NCI-H774 (cell line): ENCODE measurements around the gene SYNJ2.

Experiments used
- DNase-seq: peaks from one replicate; lab custom pipeline; 2025; lab: John Stamatoyannopoulos, UW

SYNJ2 gene

DNA sequence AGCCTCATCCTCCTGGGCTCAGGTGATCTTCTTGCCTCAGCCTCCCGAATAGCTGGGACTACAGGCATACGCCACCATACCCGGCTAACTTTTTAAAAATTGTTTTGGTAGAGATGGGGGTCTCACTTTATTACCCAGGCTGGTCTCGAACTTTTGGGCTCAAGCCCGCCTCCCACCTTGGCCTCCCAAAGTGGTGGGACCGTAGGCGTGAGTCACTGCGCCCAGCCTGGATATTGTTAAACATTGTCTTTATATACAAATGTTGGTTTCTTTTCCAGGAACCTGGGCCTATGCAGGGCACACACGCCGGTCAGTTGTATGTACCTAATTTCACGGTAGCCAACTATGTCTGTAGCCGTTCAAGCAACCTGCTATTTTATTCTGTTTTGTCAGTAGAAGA, 60.1 kb downstream of the SYNJ2 start:
- DNase-seq = no peak

DNA sequence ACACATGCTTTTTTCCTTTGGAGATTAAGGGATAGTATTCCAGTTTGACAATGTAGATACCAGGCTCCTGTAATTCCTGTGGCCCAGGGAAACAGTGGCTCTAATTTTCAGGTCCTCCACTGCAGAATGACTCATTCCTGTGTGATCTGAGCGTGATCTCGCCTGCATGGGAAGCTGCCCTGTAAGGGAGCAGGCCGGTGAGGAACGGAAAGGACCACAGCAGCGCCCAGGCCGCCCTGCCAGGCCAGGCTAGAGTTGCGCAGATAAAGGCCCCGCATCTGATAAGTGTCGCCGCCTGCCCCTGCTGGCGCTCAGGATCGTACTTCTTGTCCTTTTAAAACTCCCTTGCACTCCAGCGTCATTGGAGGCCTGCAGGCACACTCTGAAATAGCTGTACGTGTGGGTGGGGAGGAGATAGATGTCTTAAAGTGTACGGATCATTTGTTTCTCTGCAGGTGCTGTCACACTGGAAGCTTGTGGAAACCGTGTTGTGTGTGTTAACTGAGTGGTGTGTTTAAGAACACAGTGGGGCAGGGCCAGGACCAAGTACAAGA, 60.7 kb downstream of the SYNJ2 start:
- DNase-seq = no peak

DNA sequence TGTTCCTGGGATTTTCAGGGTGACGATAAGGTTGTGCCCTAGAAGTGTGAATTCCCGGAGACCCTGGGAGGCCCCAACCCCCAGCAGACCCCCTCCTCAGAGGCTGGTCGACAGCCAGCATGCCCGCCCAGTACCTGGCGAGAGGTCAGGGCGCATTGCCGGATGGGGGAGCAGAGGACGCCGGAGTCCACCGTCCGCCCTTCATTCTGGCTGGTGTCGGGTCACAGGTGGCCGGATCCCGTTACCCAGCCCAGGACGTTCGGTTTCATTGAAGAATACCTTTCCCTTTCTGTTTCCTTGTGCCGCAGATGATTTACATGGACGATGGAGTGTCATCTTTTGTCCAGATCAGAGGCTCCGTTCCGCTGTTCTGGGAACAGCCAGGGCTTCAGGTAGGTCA, 61.3 kb downstream of the SYNJ2 start:
- no peak for DNase-seq

DNA sequence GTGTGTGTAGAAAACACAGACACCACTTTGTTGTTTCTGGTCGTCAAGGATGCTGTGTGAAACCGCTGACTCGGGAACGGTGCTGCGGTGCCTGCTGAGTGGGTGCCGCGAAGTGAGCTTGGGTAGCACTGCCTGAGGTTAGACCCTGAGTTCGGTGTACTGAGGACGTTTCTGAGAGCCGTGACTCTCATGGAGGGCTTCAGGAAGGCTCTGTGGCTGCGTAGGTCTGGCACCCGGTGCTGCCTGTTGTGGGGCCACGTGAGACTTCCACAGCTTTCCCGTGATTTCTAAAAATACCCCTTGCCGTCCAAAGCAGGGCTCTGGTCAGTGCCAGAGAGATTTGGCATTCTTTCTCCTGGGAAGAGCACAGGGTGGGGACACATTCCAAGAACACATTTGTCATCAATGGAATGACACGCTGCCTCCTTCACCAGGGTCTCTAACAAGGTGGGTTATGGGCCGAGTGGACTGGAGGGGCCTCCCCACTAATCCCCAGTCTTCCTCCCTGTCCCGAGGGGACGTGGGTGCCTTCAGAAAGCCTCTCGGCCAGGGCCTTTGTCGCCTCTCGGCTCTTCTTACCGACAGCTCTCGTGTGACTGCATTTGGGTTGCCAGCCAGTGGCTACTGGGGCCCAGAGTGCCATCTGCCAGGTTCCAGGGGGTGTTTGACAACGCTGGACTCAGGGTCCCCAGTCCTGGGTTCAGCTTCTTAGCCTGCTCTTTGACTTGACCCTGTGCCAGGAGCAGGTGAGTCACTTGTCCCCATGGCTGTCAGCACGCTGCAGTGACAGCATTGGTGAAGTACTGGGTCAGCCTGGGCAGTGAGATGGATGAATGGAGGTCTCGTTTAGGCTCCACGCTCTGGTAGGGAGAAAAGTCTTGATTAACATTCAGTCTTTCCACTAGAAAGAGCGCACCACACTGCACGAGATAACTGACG, 62.2 kb downstream of the SYNJ2 start:
- DNase-seq = no peak

DNA sequence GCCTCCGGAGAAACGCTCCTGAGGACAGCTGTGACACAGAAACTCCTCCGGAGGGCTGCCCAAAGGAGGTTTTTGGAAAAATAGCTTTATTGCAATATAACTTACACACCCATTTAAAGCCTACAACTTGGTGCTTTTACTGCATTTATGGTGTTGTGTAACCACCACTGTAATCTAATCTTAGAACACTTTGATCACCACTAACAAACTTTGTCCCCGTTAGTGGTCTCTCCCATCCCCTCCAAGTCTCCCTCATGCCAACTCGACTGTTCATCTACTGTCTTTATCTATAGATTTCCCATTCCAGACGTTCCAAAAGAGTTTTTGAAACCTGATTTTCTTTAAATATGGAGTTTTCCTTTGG, 62.8 kb downstream of the SYNJ2 start:
- DNase-seq = no peak

DNA sequence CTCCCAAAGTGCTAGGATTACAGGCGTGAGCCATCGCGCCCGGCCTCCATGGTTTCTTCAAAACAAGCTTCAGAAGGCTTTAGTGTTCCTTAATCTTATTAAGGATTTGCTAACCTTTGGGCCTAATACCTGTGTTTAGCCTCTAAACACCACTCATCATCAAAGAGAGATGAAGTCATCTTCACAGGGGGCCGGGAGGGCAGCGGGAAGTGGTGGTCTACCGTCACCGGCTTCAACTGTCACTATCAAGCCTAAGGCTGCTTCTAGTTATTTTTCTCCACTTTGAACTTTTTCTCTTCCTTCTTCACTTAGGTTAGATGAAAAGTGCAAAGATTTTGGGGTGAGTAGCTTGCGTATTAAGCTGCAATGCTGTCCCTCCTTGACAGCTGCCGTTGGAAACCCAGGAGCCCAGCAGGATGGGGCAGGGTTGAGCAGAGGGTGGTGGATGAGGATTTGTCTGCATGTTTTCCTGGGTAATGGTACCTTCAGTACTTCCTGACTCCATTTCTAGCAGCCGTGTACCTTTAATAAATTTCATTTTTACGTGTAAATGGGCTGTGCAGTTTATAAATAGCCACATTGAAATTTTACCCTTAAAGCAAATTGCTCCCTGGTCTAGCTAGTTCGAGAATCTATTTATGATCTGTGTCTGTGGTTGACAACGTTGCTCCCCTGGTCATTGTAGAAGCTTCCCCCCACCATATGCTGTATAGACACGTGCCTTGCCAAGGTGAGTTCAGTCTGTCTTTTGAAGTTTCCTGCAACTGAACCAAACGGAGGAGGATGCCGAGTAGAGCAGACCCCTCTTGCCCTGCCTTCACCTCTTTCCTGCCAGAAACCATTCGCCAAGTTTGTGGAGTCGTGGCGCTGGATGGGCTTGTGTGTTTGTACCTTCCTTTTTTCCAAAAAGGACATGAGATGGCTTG, 64.8 kb downstream of the SYNJ2 start:
- DNase-seq = no peak

DNA sequence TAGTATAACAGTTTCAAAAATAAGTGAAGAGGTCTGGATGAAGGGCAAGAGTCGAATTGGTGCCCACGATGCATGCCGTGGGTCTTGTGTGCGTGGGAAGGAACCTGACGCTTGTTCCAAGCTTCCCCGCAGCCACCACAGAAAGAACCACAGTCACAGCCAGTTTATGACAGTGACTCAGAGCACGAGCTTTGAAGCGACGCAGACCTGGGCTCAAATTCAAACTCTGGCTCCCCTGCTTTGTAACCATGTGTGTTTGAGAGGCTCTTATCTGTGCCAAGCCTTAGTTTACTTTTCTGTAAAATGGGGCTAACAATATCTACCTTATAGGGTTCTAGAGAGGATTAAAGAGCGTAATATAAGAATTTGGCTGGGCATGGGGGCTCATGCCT, 65.5 kb downstream of the SYNJ2 start:
- DNase-seq = no peak

DNA sequence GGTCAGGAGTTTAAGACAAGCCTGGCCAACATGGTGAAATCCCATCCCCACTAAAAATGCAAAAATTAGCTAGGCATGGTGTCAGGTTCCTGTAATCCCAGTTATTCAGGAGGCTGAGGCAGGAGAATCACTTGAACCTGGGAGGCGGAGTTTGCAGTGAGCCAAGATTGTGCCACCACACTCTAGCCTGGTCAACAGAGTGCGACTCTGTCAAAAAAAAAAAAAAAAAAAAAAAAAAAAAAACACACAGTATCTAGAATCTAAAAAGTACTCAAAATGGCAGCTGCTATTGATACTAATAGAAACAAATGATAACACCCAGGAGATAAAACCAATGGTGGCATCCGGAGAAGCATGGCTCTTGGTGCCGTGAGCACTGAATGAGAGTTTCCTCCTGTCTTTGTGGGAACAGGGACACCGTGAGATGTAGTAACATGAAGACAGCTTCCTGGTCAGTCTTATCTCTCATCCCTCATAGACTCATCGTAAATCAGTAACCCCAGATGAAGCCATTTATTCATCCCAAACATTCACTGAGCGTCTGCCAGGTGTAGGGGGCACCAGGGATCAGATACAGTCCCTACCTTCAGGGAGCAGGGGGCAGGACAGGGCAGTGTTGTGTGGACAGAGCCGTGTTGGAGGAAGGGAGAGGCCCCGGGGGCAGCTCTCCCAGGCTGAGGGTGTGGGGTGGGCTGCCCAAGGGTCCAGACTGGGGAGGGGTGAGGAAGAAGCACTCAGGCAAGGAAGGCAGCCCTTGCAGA, 66.1 kb downstream of the SYNJ2 start:
- DNase-seq = no peak

DNA sequence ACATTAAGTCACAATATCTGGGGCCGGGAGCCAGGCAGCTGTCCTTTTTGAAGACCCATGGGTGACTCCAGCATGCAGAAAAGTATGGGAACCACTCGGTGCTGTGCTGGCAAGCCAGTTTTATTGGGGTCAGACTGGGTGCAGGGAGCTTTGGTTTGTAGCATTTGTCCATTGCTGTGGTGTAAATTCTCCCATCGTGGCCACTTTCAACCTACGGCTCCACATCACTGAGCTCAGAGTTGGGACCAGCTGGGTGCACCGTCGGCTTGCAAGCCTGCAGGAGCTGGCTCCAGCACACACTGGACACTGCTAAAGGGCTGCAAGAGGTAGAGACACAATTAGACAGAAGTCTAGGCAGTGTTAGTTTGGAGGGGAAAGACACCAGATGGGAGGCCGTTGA, 66.9 kb downstream of the SYNJ2 start:
- no peak for DNase-seq

DNA sequence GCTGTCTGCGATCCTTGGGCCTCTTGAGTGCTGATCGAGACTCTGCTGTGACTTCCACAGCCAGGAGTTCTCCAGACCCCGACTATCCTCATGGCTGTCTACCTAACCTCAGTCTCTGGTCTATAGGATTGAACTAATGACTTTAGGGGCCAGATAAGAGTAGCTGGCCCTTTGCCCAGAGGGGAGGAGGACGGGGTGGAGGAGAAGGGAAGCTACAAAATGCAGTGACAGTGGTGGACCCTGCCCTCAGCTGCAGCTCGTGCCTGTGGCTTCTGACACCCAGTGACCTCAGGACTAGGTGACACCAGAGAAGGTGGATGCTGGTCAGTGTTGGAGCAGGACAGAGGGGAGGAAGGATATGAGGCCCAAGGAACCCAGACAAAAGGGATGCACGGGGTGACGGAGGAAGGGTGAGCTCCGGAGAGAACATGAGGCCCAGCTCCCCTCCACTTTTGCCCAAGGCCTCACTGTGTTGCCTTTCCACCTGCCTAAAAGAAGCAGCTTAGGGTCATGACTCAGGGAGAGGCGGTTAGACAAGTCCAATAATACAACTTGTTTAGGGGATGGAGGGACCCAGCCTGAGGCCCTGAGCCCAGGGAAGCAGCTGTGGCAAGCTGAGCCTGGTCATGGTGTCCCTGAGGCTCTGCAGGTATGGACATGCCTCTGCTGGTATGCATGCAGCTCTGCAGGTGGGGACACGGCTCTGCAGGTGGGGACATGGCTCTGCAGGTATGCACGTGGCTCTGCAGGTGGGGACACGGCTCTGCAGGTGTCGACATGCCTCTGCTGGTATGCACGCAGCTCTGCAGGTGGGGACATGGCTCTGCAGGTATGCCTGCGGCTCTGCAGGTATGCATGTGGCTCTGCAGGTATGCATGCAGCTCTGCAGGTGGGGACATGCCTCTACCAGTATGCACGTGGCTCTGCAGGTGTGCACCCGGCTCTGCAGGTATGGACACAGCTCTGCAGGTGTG, 67.7 kb downstream of the SYNJ2 start:
- no peak for DNase-seq

DNA sequence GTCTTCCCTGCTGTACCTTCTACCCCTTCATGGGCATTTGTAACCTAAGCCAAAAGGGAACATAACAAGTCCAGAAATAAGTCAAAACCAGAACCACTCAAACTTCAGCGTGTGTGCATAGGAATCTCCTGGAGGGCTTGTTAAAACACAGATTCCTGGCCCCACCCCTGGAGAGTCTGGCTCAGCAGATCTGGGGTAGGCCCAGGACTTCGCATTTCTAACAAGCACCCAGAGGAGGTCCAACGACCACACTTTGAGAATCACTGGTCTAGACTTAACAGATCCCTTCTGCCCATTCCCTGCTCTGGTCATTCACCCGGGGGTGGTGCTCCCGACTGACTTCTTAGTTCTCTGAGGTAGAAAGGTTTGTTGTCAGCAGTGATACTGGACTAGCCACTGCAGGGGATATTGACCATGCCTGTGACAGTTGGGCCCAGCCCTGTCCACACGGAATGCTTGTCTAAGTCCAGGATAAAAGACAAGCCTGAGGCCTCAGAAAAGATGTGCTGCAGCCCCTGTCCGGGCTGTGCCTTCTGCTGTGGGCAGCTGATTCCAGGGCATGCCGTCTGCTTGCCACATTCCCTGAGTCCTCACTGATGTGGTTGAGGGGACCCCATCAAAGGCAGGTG, 68.6 kb downstream of the SYNJ2 start:
- DNase-seq = no peak

DNA sequence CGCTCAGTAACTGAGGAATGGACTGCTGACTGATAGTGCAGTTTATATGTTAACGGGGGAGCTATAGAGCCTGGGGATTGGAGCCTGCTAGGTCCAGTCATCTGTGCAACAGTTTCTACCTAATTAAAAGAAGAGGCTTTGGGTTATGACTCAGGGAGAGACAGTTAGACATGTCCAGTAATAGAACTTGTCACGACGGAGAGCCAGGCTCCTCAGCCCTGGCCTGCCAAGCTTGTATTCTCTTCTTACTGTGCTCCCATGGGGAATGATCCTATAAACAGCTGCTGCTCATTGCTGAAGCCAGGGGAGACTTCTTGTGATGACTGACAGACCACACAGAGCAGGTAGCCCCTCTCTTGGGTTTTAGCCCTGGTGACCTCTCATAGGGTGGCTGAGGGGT, 69.3 kb downstream of the SYNJ2 start:
- DNase-seq = no peak

DNA sequence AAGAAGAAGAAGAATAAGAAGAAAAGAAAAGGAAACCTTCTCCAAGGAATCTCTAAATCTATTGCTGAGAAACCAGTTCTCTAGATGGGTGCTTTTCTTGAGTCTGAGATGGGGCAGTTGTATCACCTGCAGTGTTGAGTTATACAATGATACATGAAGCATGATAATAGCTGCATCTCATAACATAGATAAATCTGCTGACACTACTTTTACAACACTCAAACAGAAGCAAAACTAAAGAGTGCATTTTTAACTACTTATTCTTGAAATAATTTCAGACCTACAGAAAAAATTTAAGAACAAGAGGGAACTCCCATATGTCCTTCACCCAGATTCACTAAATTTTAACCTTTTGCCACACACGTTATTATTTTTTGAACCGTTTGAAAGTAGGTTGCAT, 70.3 kb downstream of the SYNJ2 start:
- DNase-seq = no peak

DNA sequence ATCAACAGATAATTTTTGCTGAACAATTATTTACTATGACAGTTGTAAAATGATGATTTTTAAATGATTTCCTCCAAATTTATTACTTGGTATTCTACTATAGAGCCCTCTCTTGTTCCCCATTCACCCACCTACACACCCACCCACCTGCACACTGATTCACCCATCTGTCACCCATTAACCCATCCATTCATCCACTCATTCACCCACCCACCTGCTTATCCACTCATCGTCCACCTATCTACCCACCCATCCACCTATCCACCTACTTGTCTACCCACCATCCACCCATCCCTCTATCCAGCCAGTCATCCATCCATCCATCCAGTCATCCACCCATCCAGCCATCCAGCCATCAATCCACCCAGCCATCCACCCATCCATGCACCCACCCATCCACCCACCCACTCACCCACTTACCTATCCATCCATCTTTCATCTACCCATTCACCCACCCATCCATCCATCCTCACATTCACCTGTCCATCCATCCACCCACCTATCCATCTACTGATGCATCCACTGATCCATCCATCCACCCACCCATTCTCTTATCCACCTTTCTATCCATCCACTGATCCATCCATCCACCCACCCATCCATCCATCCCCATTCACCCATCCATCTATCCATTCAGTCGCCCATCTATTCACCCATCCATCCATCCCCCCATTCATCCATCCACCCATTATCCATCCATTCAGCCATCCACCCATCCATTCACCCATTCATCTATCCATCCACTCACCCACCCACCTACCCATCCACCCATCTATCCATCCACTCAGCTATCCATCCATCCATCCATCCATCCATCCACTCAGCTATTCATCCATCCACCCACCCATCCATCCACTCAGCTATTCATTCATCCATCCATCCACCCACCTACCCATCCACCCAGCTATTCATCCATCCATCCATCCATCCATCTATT, 72.0 kb downstream of the SYNJ2 start:
- no peak for DNase-seq

DNA sequence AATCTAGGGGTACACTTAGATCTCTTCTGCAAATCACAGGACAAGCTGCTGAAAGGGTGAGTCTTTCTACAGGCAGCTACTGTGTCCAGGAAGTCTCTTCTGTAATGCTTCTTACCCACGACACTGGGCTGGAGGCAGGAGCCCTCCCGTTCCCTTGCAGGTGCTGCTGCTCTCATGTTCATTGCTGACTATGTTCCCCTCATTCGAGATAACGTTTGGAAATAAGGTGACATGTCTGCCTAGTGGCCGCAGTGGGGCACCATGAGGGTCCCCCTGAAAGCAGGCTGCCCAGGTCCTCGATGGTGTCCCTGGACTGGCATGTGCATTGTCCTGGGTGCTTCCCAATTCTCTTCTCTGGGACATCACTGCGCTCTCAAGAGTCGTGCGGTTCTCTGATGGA, 74.7 kb downstream of the SYNJ2 start:
- no peak for DNase-seq

DNA sequence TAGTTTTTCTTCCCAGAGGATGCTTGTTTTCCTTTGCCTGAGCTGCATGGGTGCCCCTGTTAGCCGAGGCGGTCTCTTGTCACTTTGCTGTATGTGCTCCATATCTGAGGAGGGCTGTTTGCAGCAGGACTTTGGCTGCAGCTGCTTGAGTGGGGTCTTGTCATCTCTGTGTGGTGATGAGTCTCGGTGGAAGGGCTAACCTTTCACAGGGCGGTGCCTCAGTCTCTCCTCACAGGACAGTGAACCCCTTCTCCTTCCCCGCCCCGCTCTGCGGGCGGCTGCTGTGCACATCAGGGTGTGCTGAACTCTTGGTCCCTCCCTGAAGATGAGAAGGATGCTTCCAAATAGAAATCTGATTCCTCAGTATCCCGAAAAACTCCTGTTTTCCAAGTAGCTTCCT, 75.1 kb downstream of the SYNJ2 start:
- DNase-seq = no peak

DNA sequence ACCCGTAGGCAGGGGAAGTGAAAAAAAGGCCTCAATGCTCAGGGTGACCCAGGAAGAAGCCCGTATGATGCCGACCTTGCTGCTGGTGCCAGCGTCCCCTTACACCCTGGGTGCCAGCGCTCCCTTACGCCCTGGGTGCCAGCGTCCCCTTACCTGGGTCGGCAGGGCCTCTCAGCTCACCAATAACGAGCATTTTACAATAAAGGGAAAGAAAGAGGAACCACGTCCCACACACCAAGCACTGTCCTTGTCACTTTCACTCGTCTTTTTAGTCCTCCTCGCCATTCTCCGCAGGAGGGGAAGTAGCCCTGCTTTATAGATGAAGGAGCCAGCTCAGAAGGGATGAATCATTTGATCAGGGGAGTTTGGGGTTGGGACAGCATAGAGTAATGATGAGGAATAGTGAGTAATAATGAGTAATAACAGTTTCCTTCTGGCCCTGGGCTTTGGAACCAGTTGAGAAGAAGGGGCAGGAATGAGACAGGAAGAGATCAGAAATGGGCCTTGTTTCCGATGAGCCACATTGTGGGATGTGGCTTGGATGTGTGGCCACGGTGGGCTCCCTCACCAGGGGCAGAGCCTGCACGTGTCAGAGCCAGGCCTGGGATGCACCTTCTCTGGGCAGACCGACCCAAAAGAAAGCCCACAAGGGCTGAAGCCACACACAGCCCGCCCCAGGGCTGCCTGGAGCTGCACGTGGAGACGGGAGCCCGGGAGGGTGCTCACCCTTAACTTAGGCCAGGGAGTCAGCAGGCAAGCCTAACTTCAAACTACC, 75.7 kb downstream of the SYNJ2 start:
- no peak for DNase-seq

DNA sequence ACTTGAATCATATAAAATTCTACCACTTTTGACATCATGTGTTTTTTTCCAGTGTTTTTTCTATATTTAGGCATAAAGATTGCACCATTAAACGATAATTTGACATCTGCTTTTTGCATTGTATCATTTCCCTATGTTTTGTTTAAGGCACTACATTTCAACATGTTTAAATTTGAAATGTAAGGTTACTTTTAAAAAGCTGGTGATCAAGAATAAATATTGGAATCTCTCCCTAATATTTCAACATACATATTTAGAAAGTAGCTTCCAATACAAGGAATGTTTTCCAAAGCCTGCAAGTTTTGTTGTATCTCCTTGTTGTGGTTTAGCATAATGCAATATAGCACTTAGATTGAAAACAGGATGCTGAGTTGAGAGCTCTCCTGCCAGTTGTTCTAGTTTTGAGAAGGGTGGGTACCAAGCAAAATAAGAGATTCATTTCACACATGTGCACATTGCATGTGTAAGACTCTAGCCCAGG, 76.5 kb downstream of the SYNJ2 start:
- no peak for DNase-seq
